KG1 (cell line): ENCODE results near the gene PDS5B.
"Not testable (repeated sequence)": the region's sequence is repeated elsewhere in the genome, so short reads cannot be mapped to it uniquely, and the experiment has no call there.

Source experiments
- DNase-seq: peaks from one replicate; lab custom pipeline; 2025; lab: John Stamatoyannopoulos, UW

Gene PDS5B

GRCh38 chr13:32729097-32729496, 142.8 kb downstream of the PDS5B start:
- not testable (repeated sequence) for DNase-seq

GRCh38 chr13:32731074-32731473, 144.8 kb downstream of the PDS5B start:
- no peak for DNase-seq

- no peak for DNase-seq
These were observed 145.3 kb downstream of the PDS5B start for GRCh38 chr13:32731576-32731975.

GRCh38 chr13:32733690-32734089, 147.4 kb downstream of the PDS5B start:
- DNase-seq: no peak

- DNase-seq: no peak
These were observed 148.3 kb downstream of the PDS5B start for GRCh38 chr13:32734511-32734910.

- DNase-seq: no peak
These were observed 149.6 kb downstream of the PDS5B start for GRCh38 chr13:32735859-32736258.

- no peak for DNase-seq
These were observed 150.4 kb downstream of the PDS5B start for GRCh38 chr13:32736648-32737047.

- DNase-seq: no peak
These were observed 150.9 kb downstream of the PDS5B start for GRCh38 chr13:32737111-32737571.

GRCh38 chr13:32737679-32738078, 151.4 kb downstream of the PDS5B start:
- DNase-seq: no peak

GRCh38 chr13:32745509-32745908, 159.3 kb downstream of the PDS5B start:
- no peak for DNase-seq

GRCh38 chr13:32746474-32746873, 160.2 kb downstream of the PDS5B start:
- DNase-seq: no peak

- no peak for DNase-seq
These were observed 162.1 kb downstream of the PDS5B start for GRCh38 chr13:32748305-32748704.

GRCh38 chr13:32751340-32751739, 165.1 kb downstream of the PDS5B start:
- no peak for DNase-seq

GRCh38 chr13:32752311-32752710, 166.1 kb downstream of the PDS5B start:
- DNase-seq: no peak

GRCh38 chr13:32752997-32753606, 166.8 kb downstream of the PDS5B start:
- DNase-seq: no peak

- DNase-seq: no peak
These were observed 167.9 kb downstream of the PDS5B start for GRCh38 chr13:32754179-32754578.

GRCh38 chr13:32759152-32759551, 172.9 kb downstream of the PDS5B start:
- no peak for DNase-seq

GRCh38 chr13:32761472-32761871, 175.2 kb downstream of the PDS5B start:
- DNase-seq: no peak

GRCh38 chr13:32779119-32779518, 192.9 kb downstream of the PDS5B start:
- DNase-seq: no peak

- DNase-seq: no peak
These were observed 195.7 kb downstream of the PDS5B start for GRCh38 chr13:32781906-32782305.

GRCh38 chr13:32783067-32783466, 196.8 kb downstream of the PDS5B start:
- DNase-seq: no peak

- DNase-seq: no peak
These were observed 204.5 kb downstream of the PDS5B start for GRCh38 chr13:32790731-32791130.

GRCh38 chr13:32791545-32792172, 205.4 kb downstream of the PDS5B start:
- DNase-seq: no peak

GRCh38 chr13:32796754-32797153, 210.5 kb downstream of the PDS5B start:
- DNase-seq: no peak
